Psoas muscle (tissue), 8 donors: ENCODE data around the gene BSG. TPM values are rescaled to one million over a fixed set of nuclear protein-coding genes. Genes with fewer than 3 reads are reported as not detected.
A peak's percentile ranks its signal among the peaks of the same experiment; 100 is the strongest.

ENCODE experiments used
- ATAC-seq, 4 donors: fragments of 200-7000 bp; cut with Tn5 transposase; one replicate each; pipeline ENCODE4 v1.9.1; 2020; ENCODE audit warnings: moderate library complexity in 3 of 4, mild to moderate bottlenecking in 2 of 4
- DNase-seq, 2 donors: peaks; one replicate each; pipeline ENCODE4 v3.0.0-alpha.2; 2020
- H3K27ac ChIP-seq: fragments of 200-600 bp; one replicate; pipeline ENCODE4 v1.8.0; 2022
- H3K27me3 ChIP-seq, 3 donors: fragments of 200-600 bp in 1 of 3; one replicate each; pipeline versions ENCODE4 v1.6.1 to v1.8.0; 2013 to 2022; ENCODE audit warnings: low read length in 2 of 3, mild to moderate bottlenecking in 2 of 3, moderate library complexity in 1 of 3; ENCODE audit not compliant: insufficient read depth in 3 of 3
- H3K36me3 ChIP-seq, 2 donors: fragments of 200-600 bp in 1 of 2; one replicate each; pipeline versions ENCODE4 v1.6.1 to v1.8.0; 2013 to 2022; ENCODE audit warnings: low read depth in 1 of 2, mild to moderate bottlenecking in 1 of 2, moderate library complexity in 1 of 2; ENCODE audit not compliant: insufficient read depth in 1 of 2
- H3K4me1 ChIP-seq: fragments of 200-600 bp; one replicate; pipeline ENCODE4 v1.8.0; 2022
- H3K4me3 ChIP-seq: fragments of 200-600 bp; one replicate; pipeline ENCODE4 v1.8.0; 2022; ENCODE audit warnings: mild to moderate bottlenecking
- H3K9me3 ChIP-seq: fragments of 200-600 bp; one replicate; pipeline ENCODE4 v1.8.0; 2022
- WGBS, 3 donors: extraction: QIAGEN DNeasy Blood & Tissue Kit; methylation state at CpG; one replicate each; pipeline versions ENCODE4 v1.1.6 to v1.1.7; 2013; 5-methylcytosine and 5-hydroxymethylcytosine counted together
- intact Hi-C, 2 donors: fragments of 100-400 bp; cut with DNase I; formaldehyde crosslinking; loops; one replicate each; pipeline versions ENCODE4 v1.11.0 to v1.14.2; 2022
- polyA plus RNA-seq, 3 donors: library from polyadenylated mRNA; stranded (reverse); fragments of 200-250 nt; gene quantifications; one replicate each; pipeline ENCODE4 v1.2.3, GENCODE V29; 2013
- total RNA-seq, 4 donors: library from RNA; stranded (reverse); fragmentation: NEBNext Ultra II Directional in 2 of 4; extraction: Animal tissue kit (Norgen Biotek cat#: 25700) in 2 of 4; gene quantifications; one replicate each; pipeline versions ENCODE4 v1.2.1 to v1.2.4, GENCODE V29; 2021 to 2023
- TF ChIP-seq, protein P1 (sequence below): fragments of 200-600 bp; IDR thresholded peaks from one replicate; pipeline ENCODE4 v1.8.0; 2022; ENCODE audit warnings: antibody characterized with exemption
- donor health status: healthy with polysubstance abuse.
- donor health status: DM: no; HTN: no; CAD: no; lungs with moderate emphysema.
- donor health status: Bipolar disorder and iron deficiency.
- donor health status: healthy.
- donor health status: DM: yes; HTN: yes; CAD: no.
- donor health status: DM: no; HTN: no; CAD: no.
- donor health status: DM: no; HTN: no; CAD: no.
- donor health status: DM: yes; HTN: yes; CAD: no.

The BSG gene
- total and polyA plus RNA-seq, 7 donors = 172 to 381 (median 299) TPM

- Histone ChIP-seq H3K27ac (no peak overlapping the region), H3K4me1 (peaks cover 34% of the 10 kb centered on the region), H3K27me3 (no peaks in the 10 kb centered on the region), H3K9me3 (no peaks in the 10 kb centered on the region), H3K36me3 (peaks cover 4 to 54% of the 10 kb centered on the region in 2 donors), H3K4me3 (no peak overlapping the region)
- intact Hi-C loops = loop anchor here in 1 of 2 donors (10.0 kb wide), 1 partner anchor 153 kb away; no protein-coding TSS in a partner anchor
- DNase-seq (no peak), ATAC-seq (no peak)
- WGBS, 3 donors = 81 to 85% (median 84%) methylated on average over 35 to 40 of the region's 40 CpGs
- TF ChIP-seq, protein P1, sequence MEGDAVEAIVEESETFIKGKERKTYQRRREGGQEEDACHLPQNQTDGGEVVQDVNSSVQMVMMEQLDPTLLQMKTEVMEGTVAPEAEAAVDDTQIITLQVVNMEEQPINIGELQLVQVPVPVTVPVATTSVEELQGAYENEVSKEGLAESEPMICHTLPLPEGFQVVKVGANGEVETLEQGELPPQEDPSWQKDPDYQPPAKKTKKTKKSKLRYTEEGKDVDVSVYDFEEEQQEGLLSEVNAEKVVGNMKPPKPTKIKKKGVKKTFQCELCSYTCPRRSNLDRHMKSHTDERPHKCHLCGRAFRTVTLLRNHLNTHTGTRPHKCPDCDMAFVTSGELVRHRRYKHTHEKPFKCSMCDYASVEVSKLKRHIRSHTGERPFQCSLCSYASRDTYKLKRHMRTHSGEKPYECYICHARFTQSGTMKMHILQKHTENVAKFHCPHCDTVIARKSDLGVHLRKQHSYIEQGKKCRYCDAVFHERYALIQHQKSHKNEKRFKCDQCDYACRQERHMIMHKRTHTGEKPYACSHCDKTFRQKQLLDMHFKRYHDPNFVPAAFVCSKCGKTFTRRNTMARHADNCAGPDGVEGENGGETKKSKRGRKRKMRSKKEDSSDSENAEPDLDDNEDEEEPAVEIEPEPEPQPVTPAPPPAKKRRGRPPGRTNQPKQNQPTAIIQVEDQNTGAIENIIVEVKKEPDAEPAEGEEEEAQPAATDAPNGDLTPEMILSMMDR = no peak
Measured at GRCh38 chr19:581399-582111, 9.2 kb downstream of the BSG start.

DNA sequence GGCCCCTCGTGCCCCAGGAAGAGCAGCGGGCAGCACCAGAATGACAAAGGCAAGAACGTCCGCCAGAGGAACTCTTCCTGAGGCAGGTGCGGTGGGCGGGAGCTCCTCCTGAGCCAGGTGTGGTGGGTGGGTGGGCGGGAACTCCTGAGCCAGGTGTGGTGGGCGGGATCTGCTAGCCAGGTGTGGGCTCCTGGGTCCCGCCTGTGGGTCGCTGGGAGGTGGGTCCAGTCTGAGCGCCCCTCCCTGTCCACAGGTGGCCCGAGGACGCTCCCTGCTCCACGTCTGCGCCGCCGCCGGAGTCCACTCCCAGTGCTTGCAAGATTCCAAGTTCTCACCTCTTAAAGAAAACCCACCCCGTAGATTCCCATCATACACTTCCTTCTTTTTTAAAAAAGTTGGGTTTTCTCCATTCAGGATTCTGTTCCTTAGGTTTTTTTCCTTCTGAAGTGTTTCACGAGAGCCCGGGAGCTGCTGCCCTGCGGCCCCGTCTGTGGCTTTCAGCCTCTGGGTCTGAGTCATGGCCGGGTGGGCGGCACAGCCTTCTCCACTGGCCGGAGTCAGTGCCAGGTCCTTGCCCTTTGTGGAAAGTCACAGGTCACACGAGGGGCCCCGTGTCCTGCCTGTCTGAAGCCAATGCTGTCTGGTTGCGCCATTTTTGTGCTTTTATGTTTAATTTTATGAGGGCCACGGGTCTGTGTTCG lies 10.3 kb downstream of the BSG start:
- H3K27me3 ChIP-seq = no peaks in the 10 kb centered on the region
- peaks cover 4 to 52% of the 10 kb centered on the region in 2 donors for H3K36me3 ChIP-seq
- H3K4me3 ChIP-seq = no peak overlapping the region
- WGBS, 3 donors = 81 to 85% (median 82%) methylated on average over 24 to 31 of the region's 31 CpGs
- intact Hi-C loops = loop anchor here in 1 of 2 donors (10.0 kb wide), 1 partner anchor 152 kb away; no protein-coding TSS in a partner anchor
- H3K9me3 ChIP-seq = no peaks in the 10 kb centered on the region
- no peak overlapping the region for H3K27ac ChIP-seq
- no peak for ATAC-seq
- TF ChIP-seq, protein P1 = no peak
- H3K4me1 ChIP-seq = peaks cover 23% of the 10 kb centered on the region
- peak in 1 of 2 donors; percentile 52 for DNase-seq

- ATAC-seq = peak in 3 of 4 donors; percentile 3 to 15 (median 5)
- H3K9me3 ChIP-seq = no peaks in the 10 kb centered on the region
- peaks cover 4 to 44% of the 10 kb centered on the region in 2 donors for H3K36me3 ChIP-seq
Measured at GRCh38 chr19:583198-583967, 11.0 kb downstream of the BSG start.

GRCh38 chr19:583968-584239 lies 11.5 kb downstream of the BSG start:
- TF ChIP-seq, protein P1 = no peak
- intact Hi-C loops = loop anchor here in 1 of 2 donors (10.0 kb wide), 1 partner anchor 151 kb away; no protein-coding TSS in a partner anchor
- ATAC-seq = peak in 1 of 4 donors; percentile 1
- Histone ChIP-seq H3K27ac (no peak overlapping the region), H3K27me3 (peaks cover 0 to 12% (median 5%) of the 10 kb centered on the region in 3 donors), H3K36me3 (peaks cover 4 to 43% of the 10 kb centered on the region in 2 donors), H3K4me1 (peaks cover 12% of the 10 kb centered on the region), H3K9me3 (no peaks in the 10 kb centered on the region), H3K4me3 (no peak overlapping the region)
- DNase-seq = no peak
- 43 to 68% (median 49%) methylated on average over 5 of the region's 5 CpGs for WGBS, 3 donors

More at GRCh38 chr19:583198-583967, 11.0 kb downstream of the BSG start:
- Histone ChIP-seq H3K4me1 (peaks cover 17% of the 10 kb centered on the region), H3K4me3 (no peak overlapping the region), H3K27ac (no peak overlapping the region), H3K27me3 (peaks cover 0 to 6% (median 2%) of the 10 kb centered on the region in 3 donors)
- WGBS, 3 donors = 75 to 90% (median 76%) methylated on average over 24 to 27 of the region's 27 CpGs
- TF ChIP-seq, protein P1 = no peak
- DNase-seq = no peak
- intact Hi-C loops = loop anchor here in 1 of 2 donors (10.0 kb wide), 1 partner anchor 151 kb away; no protein-coding TSS in a partner anchor
